Testis (tissue), 3 donors: Measurements from ENCODE around the gene AHDC1. TPM values are rescaled to one million over a fixed set of nuclear protein-coding genes. Genes with fewer than 3 reads are reported as not detected.
A peak's percentile ranks its signal among the peaks of the same experiment; 100 is the strongest.
"Not testable (repeated sequence)": the region's sequence is repeated elsewhere in the genome, so short reads cannot be mapped to it uniquely, and the experiment has no call there.

Experiments used
- DNase-seq: peaks from one replicate; pipeline ENCODE4 v3.0.0-alpha.2; 2019
- H3K27ac ChIP-seq, 2 donors: fragments of 200-600 bp; sonication (generic); one replicate each; pipeline ENCODE4 v1.5.1; 2019
- H3K27me3 ChIP-seq: fragments of 200-600 bp; sonication (generic); one replicate; pipeline ENCODE4 v1.5.1; 2019
- H3K36me3 ChIP-seq: fragments of 200-600 bp; sonication (generic); one replicate; pipeline ENCODE4 v1.5.1; 2017; ENCODE audit warnings: low read depth; ENCODE audit errors: missing control alignments
- H3K4me1 ChIP-seq: fragments of 200-600 bp; sonication (generic); one replicate; pipeline ENCODE4 v1.5.1; 2019
- H3K4me3 ChIP-seq, 2 donors: fragments of 200-600 bp; sonication (generic); one replicate each; pipeline ENCODE4 v1.5.1; 2017 to 2019
- H3K9me3 ChIP-seq: fragments of 200-600 bp; sonication (generic); one replicate; pipeline ENCODE4 v1.5.1; 2017
- CTCF ChIP-seq, 3 experiments: fragments of 450-650 bp in 2 of 3; fragments of 200-600 bp in 1 of 3; sonication (generic) in 1 of 3; IDR thresholded peaks; one replicate each; pipeline ENCODE4 v1.5.1; 2016 to 2019; ENCODE audit warnings: antibody characterized with exemption in 3 of 3, mild to moderate bottlenecking in 2 of 3, moderate library complexity in 1 of 3
- POLR2A ChIP-seq: fragments of 450-650 bp; IDR thresholded peaks from one replicate; pipeline ENCODE4 v1.6.1; 2017; ENCODE audit warnings: antibody characterized with exemption, mild to moderate bottlenecking, moderate library complexity
- WGBS, 2 donors: methylation state at CpG; one replicate each; pipeline ENCODE4 v1.1.5; 2018; 5-methylcytosine and 5-hydroxymethylcytosine counted together
- intact Hi-C: fragments of 100-400 bp; cut with DNase I; formaldehyde crosslinking; loops from one replicate; pipeline ENCODE4 v1.15.1; 2023; ENCODE audit warnings: low total_unique reads
- polyA plus RNA-seq: library from polyadenylated mRNA; stranded (reverse); fragments of 350-450 nt; fragmentation: Illumina TruSeq; extraction: RNeasy Lipid Tissue Mini Kit (QIAGEN cat#74804); gene quantifications from one replicate; pipeline ENCODE4 v1.2.3, GENCODE V29; 2014; ENCODE audit warnings: low read depth, low replicate concordance; ENCODE audit not compliant: insufficient read depth
- total RNA-seq, 2 donors: library from RNA; depleted of rRNA; stranded (reverse); fragments of >200 nt; gene quantifications; one replicate each; pipeline ENCODE4 v1.2.3, GENCODE V29; 2016

The AHDC1 gene
- total and polyA plus RNA-seq, 3 donors from 2014 or later: 32.5 to 86.8 (median 73.7) TPM

- intact Hi-C loops: no loop called here
- DNase-seq: peak; percentile 55
- Histone ChIP-seq H3K36me3 (no peaks in the 10 kb centered on the region), H3K27me3 (no peaks in the 10 kb centered on the region), H3K4me3 (no peak overlapping the region), H3K4me1 (peaks cover 5% of the 10 kb centered on the region), H3K27ac (peak overlapping the region; percentile 55 to 76), H3K9me3 (no peaks in the 10 kb centered on the region)
- 45 to 48% methylated on average over 5 of the region's 5 CpGs for WGBS, 2 donors
- TF ChIP-seq CTCF (IDR thresholded peaks at IDR 0.05): no peak
- no peak for TF ChIP-seq POLR2A
These were observed 27.0 kb upstream of the AHDC1 start for GRCh38 chr1:27630859-27631491.

GRCh38 chr1:27628712-27629111 is 24.8 kb upstream of the AHDC1 start:
- TF ChIP-seq CTCF (IDR thresholded peaks at IDR 0.05) (no peak), POLR2A (no peak)
- H3K4me1 ChIP-seq: no peaks in the 10 kb centered on the region
- DNase-seq: no peak
- no peaks in the 10 kb centered on the region for H3K27me3 ChIP-seq
- intact Hi-C loops: no loop called here
- H3K27ac ChIP-seq: no peak overlapping the region
- 51 to 71% methylated on average over 3 of the region's 3 CpGs for WGBS, 2 donors
- no peaks in the 10 kb centered on the region for H3K36me3 ChIP-seq
- H3K4me3 ChIP-seq: no peak overlapping the region
- H3K9me3 ChIP-seq: no peaks in the 10 kb centered on the region

GRCh38 chr1:27627733-27628132 is 23.8 kb upstream of the AHDC1 start:
- intact Hi-C loops, H3K27ac ChIP-seq, H3K27me3 ChIP-seq, H3K9me3 ChIP-seq, DNase-seq, H3K4me1 ChIP-seq, H3K36me3 ChIP-seq, H3K4me3 ChIP-seq: not testable (repeated sequence)
- 92 to 98% methylated on average over 4 of the region's 4 CpGs for WGBS, 2 donors

- no peak for DNase-seq
- intact Hi-C loops: no loop called here
- Histone ChIP-seq H3K4me3 (no peak overlapping the region), H3K36me3 (no peaks in the 10 kb centered on the region), H3K4me1 (no peaks in the 10 kb centered on the region), H3K27ac (no peak overlapping the region), H3K9me3 (no peaks in the 10 kb centered on the region), H3K27me3 (no peaks in the 10 kb centered on the region)
- 81 to 87% methylated on average over 5 of the region's 5 CpGs for WGBS, 2 donors
- no peak for TF ChIP-seq POLR2A
- no peak for TF ChIP-seq CTCF (IDR thresholded peaks at IDR 0.05)
These were observed 23.1 kb upstream of the AHDC1 start for GRCh38 chr1:27627061-27627460.

- no peaks in the 10 kb centered on the region for H3K36me3 ChIP-seq
- no peaks in the 10 kb centered on the region for H3K9me3 ChIP-seq
- peaks cover 3% of the 10 kb centered on the region for H3K4me1 ChIP-seq
- no peak for DNase-seq
- TF ChIP-seq POLR2A: no peak
- TF ChIP-seq CTCF (IDR thresholded peaks at IDR 0.05): no peak
- WGBS, 2 donors: 87 to 89% methylated on average over 8 to 11 of the region's 11 CpGs
- no peak overlapping the region for H3K27ac ChIP-seq
- no peaks in the 10 kb centered on the region for H3K27me3 ChIP-seq
- intact Hi-C loops: no loop called here
- no peak overlapping the region for H3K4me3 ChIP-seq
These were observed 22.3 kb upstream of the AHDC1 start for GRCh38 chr1:27626031-27626935.
